Transverse colon (tissue), 4 donors: ENCODE measurements around the gene DLL1. TPM values are rescaled to one million over a fixed set of nuclear protein-coding genes. Genes with fewer than 3 reads are reported as not detected.

Experiments used
- DNase-seq: peaks from one replicate; pipeline ENCODE4 v3.0.0-alpha.2; 2019
- H3K27ac ChIP-seq, 4 donors: fragments of 200-600 bp; sonication (generic); 2 replicates each; pipeline ENCODE4 v1.5.1; 2016 to 2018; ENCODE audit warnings: inconsistent platforms in 4 of 4
- H3K27me3 ChIP-seq: fragments of 200-600 bp; sonication (generic); 2 replicates; pipeline ENCODE4 v1.5.1; 2017; ENCODE audit warnings: inconsistent platforms
- H3K36me3 ChIP-seq, 4 donors: fragments of 200-600 bp; sonication (generic); 2 replicates each; pipeline ENCODE4 v1.5.1; 2017 to 2019; ENCODE audit warnings: inconsistent platforms in 4 of 4
- H3K4me1 ChIP-seq, 4 donors: fragments of 200-600 bp; sonication (generic); 2 replicates each; pipeline ENCODE4 v1.5.1; 2017 to 2020; ENCODE audit warnings: inconsistent platforms in 4 of 4
- H3K4me3 ChIP-seq, 4 donors: fragments of 200-600 bp; sonication (generic); 1 replicate in 1 of 4; 2 replicates in 3 of 4; pipeline versions ENCODE4 v1.5.1 to v1.6.1; 2017 to 2019; ENCODE audit warnings: inconsistent platforms in 4 of 4
- H3K9me3 ChIP-seq, 2 donors: fragments of 200-600 bp; sonication (generic); 2 replicates each; pipeline ENCODE4 v1.5.1; 2017 to 2019; ENCODE audit warnings: inconsistent platforms in 2 of 2
- EP300 ChIP-seq: sonication (generic); formaldehyde crosslinking; IDR thresholded peaks from one replicate; pipeline ENCODE4 v1.6.1; 2017; ENCODE audit warnings: antibody characterized with exemption, low read depth
- POLR2A ChIP-seq: fragments of 450-650 bp; IDR thresholded peaks from one replicate; pipeline ENCODE4 v1.6.1; 2016; ENCODE audit warnings: antibody characterized with exemption, mild to moderate bottlenecking, moderate library complexity
- POLR2AphosphoS5 ChIP-seq, 3 donors: sonication (generic); formaldehyde crosslinking; IDR thresholded peaks; one replicate each; pipeline ENCODE4 v1.6.1; 2016; ENCODE audit warnings: antibody characterized with exemption in 3 of 3
- WGBS, 2 donors: methylation state at CpG; one replicate each; pipeline ENCODE4 v1.1.5; 2018; ENCODE audit warnings: low coverage in 1 of 2; 5-methylcytosine and 5-hydroxymethylcytosine counted together
- in situ Hi-C, 4 donors: fragments of 200-750 bp; cut with MboI; loops; one replicate each; pipeline versions ENCODE4 v1.15.0 to v1.15.1; 2017; ENCODE audit warnings: low sequenced_read_pairs in 3 of 4, low pct_ligation_motif_present in 1 of 4, low pct_unique_long_range_greater_than_20kb in 1 of 4
- intact Hi-C: fragments of 100-400 bp; cut with DNase I; formaldehyde crosslinking; loops from one replicate; pipeline ENCODE4 v1.15.1; 2023; ENCODE audit warnings: low total_unique reads
- total RNA-seq, 4 donors: library from RNA; depleted of rRNA; stranded (reverse); fragments of >200 nt; gene quantifications; one replicate each; pipeline ENCODE4 v1.1.0, GENCODE V29; 2016
- TF ChIP-seq, protein P1 (sequence below), 5 experiments: fragments of 200-600 bp in 3 of 5; fragments of 450-650 bp in 2 of 5; sonication (generic) in 3 of 5; IDR thresholded peaks; 1 replicate in 2 of 5; 2 replicates in 3 of 5; pipeline ENCODE4 v1.5.1; 2016 to 2017; ENCODE audit warnings: antibody characterized with exemption in 5 of 5, inconsistent platforms in 3 of 5, mild to moderate bottlenecking in 2 of 5, moderate library complexity in 1 of 5

DLL1 gene
- total RNA-seq, 4 donors from 2014 or later = 15.0 to 46.2 (median 25.9) TPM

DNA sequence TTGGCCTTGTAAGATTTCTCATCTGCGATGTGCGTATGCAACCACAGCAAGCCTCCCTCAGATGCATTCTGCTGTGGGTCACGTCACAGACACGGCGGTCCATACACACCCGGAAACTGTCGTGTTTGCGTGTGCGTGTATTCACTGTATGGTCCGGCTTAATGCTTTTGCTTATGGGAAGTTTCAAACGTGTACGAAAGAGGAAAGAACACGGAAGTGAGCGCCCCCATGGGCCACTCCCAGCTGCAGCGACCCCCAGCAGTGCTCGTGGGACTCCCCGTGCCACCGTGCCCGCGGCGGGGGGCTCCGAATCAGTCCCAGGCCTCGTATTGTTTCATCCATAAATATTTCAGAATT, 10.2 kb downstream of the DLL1 start:
- H3K27ac ChIP-seq = peak overlapping the region; percentile 76 to 82 (median 80)
- no peak for DNase-seq
- no peaks in the 10 kb centered on the region for H3K9me3 ChIP-seq
- no peaks in the 10 kb centered on the region for H3K36me3 ChIP-seq
- intact Hi-C loops = no loop called here
- peaks cover 0 to 42% (median 7%) of the 10 kb centered on the region in 4 donors for H3K4me1 ChIP-seq
- in situ Hi-C loops = no loop called here
- H3K27me3 ChIP-seq = no peaks in the 10 kb centered on the region
- H3K4me3 ChIP-seq = peak overlapping the region in 2 of 4 donors; percentile 24 to 40
- WGBS, 2 donors = 38 to 50% methylated on average over 6 to 23 of the region's 23 CpGs
- TF ChIP-seq POLR2AphosphoS5 (IDR thresholded peaks at IDR 0.05) (no peak), POLR2A (no peak), EP300 (no peak)
- TF ChIP-seq, protein P1, sequence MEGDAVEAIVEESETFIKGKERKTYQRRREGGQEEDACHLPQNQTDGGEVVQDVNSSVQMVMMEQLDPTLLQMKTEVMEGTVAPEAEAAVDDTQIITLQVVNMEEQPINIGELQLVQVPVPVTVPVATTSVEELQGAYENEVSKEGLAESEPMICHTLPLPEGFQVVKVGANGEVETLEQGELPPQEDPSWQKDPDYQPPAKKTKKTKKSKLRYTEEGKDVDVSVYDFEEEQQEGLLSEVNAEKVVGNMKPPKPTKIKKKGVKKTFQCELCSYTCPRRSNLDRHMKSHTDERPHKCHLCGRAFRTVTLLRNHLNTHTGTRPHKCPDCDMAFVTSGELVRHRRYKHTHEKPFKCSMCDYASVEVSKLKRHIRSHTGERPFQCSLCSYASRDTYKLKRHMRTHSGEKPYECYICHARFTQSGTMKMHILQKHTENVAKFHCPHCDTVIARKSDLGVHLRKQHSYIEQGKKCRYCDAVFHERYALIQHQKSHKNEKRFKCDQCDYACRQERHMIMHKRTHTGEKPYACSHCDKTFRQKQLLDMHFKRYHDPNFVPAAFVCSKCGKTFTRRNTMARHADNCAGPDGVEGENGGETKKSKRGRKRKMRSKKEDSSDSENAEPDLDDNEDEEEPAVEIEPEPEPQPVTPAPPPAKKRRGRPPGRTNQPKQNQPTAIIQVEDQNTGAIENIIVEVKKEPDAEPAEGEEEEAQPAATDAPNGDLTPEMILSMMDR (IDR thresholded peaks at IDR 0.05) = no peak

DNA sequence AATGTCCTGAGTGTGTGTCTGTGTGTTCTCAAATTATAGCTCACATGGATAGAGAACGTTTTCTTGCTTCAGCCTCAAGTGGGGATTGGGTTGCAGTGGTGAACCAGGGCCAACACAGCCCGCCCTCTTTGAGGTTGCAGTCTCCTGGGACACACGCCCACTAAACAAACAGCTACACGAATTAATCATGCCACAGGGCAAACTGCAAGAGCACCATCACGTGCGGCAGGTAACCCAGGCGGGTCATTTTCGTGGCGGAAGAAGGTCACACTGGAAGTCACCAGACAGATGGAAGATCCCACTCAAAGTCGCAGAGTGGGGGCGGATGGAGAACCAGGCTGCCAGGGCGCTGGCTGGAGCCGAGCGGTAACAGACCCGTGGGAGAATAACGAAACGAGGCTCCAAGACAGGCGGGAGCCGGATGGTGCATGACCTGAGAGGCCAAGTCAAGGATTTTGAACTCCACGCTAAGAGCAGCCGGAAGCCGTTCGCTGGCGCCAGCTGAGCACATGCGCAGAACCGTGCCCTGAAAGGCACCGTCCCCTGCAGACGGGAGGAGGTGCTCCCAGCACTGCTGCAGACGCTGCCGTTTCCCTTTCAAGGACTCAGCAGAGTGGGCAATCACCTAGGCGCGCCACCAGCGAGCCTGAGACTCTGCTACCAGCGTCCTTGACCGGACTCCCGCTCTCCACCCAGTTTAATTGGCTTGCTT, 10.7 kb downstream of the DLL1 start:
- intact Hi-C loops = no loop called here
- in situ Hi-C loops = no loop called here
- DNase-seq = peak; percentile 82

DNA sequence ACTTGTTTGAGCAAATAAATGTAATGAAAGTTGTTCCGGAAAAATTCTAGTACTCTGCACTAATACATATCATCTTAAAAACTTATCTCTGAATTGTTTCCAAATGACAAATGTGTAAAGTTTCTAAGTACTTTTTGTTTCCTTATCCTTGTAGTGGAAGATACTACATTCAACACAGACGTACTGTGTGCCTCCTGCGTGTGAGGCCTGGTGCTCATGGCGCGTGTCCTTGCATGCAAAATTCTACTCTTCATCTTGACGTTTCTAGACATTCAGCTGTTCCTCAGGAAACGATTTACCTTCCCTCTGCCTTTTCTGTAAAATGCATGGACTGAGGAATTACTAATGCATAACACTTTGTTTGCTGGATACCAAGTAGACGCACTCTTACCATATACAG, 11.5 kb downstream of the DLL1 start:
- no peak overlapping the region for H3K4me3 ChIP-seq
- no peaks in the 10 kb centered on the region for H3K9me3 ChIP-seq
- DNase-seq = no peak
- no peaks in the 10 kb centered on the region for H3K36me3 ChIP-seq
- peak overlapping the region; percentile 76 to 82 (median 80) for H3K27ac ChIP-seq
- H3K27me3 ChIP-seq = no peaks in the 10 kb centered on the region
- TF ChIP-seq, protein P1 (IDR thresholded peaks at IDR 0.05) = no peak
- no peak for TF ChIP-seq EP300
- no peak for TF ChIP-seq POLR2A
- no peak for TF ChIP-seq POLR2AphosphoS5 (IDR thresholded peaks at IDR 0.05)
- in situ Hi-C loops = no loop called here
- 86 to 91% methylated on average over 8 of the region's 8 CpGs for WGBS, 2 donors
- peaks cover 0 to 42% (median 7%) of the 10 kb centered on the region in 4 donors for H3K4me1 ChIP-seq
- intact Hi-C loops = no loop called here

More for the DNA sequence above, 10.7 kb downstream of the DLL1 start:
- no peaks in the 10 kb centered on the region for H3K27me3 ChIP-seq
- no peaks in the 10 kb centered on the region for H3K36me3 ChIP-seq
- no peak for TF ChIP-seq EP300
- TF ChIP-seq, protein P1 (IDR thresholded peaks at IDR 0.05) = no peak
- TF ChIP-seq POLR2A = peak; percentile 61
- TF ChIP-seq POLR2AphosphoS5 (IDR thresholded peaks at IDR 0.05) = peak; percentile 3 to 53 (median 36)
- peaks cover 0 to 42% (median 7%) of the 10 kb centered on the region in 4 donors for H3K4me1 ChIP-seq
- H3K9me3 ChIP-seq = no peaks in the 10 kb centered on the region
- H3K27ac ChIP-seq = peak overlapping the region; percentile 76 to 82 (median 80)
- H3K4me3 ChIP-seq = peak overlapping the region in 2 of 4 donors; percentile 24 to 40
- 32 to 42% methylated on average over 3 to 27 of the region's 36 CpGs for WGBS, 2 donors

DNA sequence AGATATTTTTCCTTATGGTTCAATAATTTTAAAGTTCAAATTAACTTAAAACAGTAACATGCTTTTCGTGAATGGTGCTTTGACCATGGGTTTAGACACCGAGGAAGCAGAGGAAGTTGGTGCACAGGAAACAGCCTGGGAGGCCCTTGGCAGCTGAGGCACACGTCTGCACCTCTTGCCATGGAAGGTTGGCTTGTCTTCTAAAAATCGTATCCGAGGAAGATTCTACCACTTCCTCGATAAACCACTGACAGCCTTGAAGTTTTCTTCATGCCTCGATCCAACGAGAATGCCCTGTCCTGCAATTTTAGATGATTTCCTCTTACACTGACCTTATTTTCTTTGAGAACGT, 12.2 kb downstream of the DLL1 start:
- intact Hi-C loops = no loop called here
- no peaks in the 10 kb centered on the region for H3K27me3 ChIP-seq
- in situ Hi-C loops = no loop called here
- 68 to 83% methylated on average over 9 of the region's 9 CpGs for WGBS, 2 donors
- peaks cover 0 to 42% (median 7%) of the 10 kb centered on the region in 4 donors for H3K4me1 ChIP-seq
- no peaks in the 10 kb centered on the region for H3K9me3 ChIP-seq
- DNase-seq = no peak
- TF ChIP-seq, protein P1 (IDR thresholded peaks at IDR 0.05) = no peak
- no peak for TF ChIP-seq EP300
- no peak for TF ChIP-seq POLR2AphosphoS5 (IDR thresholded peaks at IDR 0.05)
- peak overlapping the region in 1 of 4 donors; percentile 81 for H3K27ac ChIP-seq
- no peak overlapping the region for H3K4me3 ChIP-seq
- no peaks in the 10 kb centered on the region for H3K36me3 ChIP-seq
